GM06990 (cell line): ENCODE data around the gene RPA3.

Experiments
- DNase-seq: peaks from one replicate; pipeline ENCODE4 v3.0.0-alpha.2; 2011; ENCODE audit not compliant: insufficient read length; ENCODE audit errors: extremely low read depth
- H3K27me3 ChIP-seq: replicated peaks from 2 replicates; pipeline ENCODE4 v1.6.0; 2011; ENCODE audit warnings: low read length; ENCODE audit not compliant: control insufficient read depth, insufficient read depth
- H3K36me3 ChIP-seq: 2 replicates; pipeline ENCODE4 v1.5.1; 2011; ENCODE audit warnings: low read length; ENCODE audit not compliant: control insufficient read depth, insufficient read depth
- H3K4me3 ChIP-seq: replicated peaks from 2 replicates; pipeline ENCODE4 v1.5.1; 2011; ENCODE audit warnings: low read depth, mild to moderate bottlenecking, control low read depth, low read length
- CTCF ChIP-seq: IDR thresholded peaks from 2 replicates; pipeline ENCODE4 v1.5.1; 2011; ENCODE audit warnings: low read length, control low read depth, mild to moderate bottlenecking, inconsistent platforms; ENCODE audit not compliant: insufficient read depth, poor library complexity, severe bottlenecking

RPA3 gene

GRCh38 chr7:7671361-7671760 is 47.0 kb downstream of the RPA3 start:
- DNase-seq = no peak
- H3K27me3 ChIP-seq = no peaks in the 10 kb centered on the region
- no peak for TF ChIP-seq CTCF
- H3K36me3 ChIP-seq = no peaks in the 10 kb centered on the region; the same call in 1 of the 2 replicates
- no peak overlapping the region for H3K4me3 ChIP-seq

GRCh38 chr7:7670490-7670889 is 47.9 kb downstream of the RPA3 start:
- H3K36me3 ChIP-seq = no peaks in the 10 kb centered on the region; the same call in 1 of the 2 replicates
- DNase-seq = no peak
- no peak overlapping the region for H3K4me3 ChIP-seq
- no peaks in the 10 kb centered on the region for H3K27me3 ChIP-seq
- TF ChIP-seq CTCF = no peak

- Histone ChIP-seq H3K27me3 (no peaks in the 10 kb centered on the region), H3K4me3 (no peak overlapping the region), H3K36me3 (no peaks in the 10 kb centered on the region)
- TF ChIP-seq CTCF = no peak
- no peak for DNase-seq
These were observed 49.7 kb downstream of the RPA3 start for GRCh38 chr7:7668706-7669105.

- no peak for TF ChIP-seq CTCF
These were observed 51.2 kb downstream of the RPA3 start for GRCh38 chr7:7667187-7667586.

GRCh38 chr7:7665031-7665430 is 53.4 kb downstream of the RPA3 start:
- DNase-seq = no peak
- Histone ChIP-seq H3K36me3 (no peaks in the 10 kb centered on the region), H3K4me3 (no peak overlapping the region), H3K27me3 (no peaks in the 10 kb centered on the region)
- no peak for TF ChIP-seq CTCF

More at GRCh38 chr7:7667187-7667586, 51.2 kb downstream of the RPA3 start:
- H3K4me3 ChIP-seq = no peak overlapping the region
- H3K27me3 ChIP-seq = no peaks in the 10 kb centered on the region
- no peaks in the 10 kb centered on the region for H3K36me3 ChIP-seq
- no peak for DNase-seq

- DNase-seq = no peak
- no peak for TF ChIP-seq CTCF
- Histone ChIP-seq H3K4me3 (no peak overlapping the region), H3K27me3 (no peaks in the 10 kb centered on the region), H3K36me3 (no peaks in the 10 kb centered on the region)
These were observed 54.1 kb downstream of the RPA3 start for GRCh38 chr7:7664291-7664690.
